ENCODE data around the gene KCNK4. TPM values are rescaled to one million over a fixed set of nuclear protein-coding genes. Genes with fewer than 3 reads are reported as not detected.
A peak's percentile ranks its signal among the peaks of the same experiment; 100 is the strongest.

KCNK4 gene
- total and polyA plus RNA-seq, 11 donors: not detected

GRCh38 chr11:64317325-64317960 lies 26.3 kb downstream of the KCNK4 start, which contains the start of gene TRMT112:
Gene TRMT112 (minus strand): TSS chr11:64317559. CDS start chr11:64317526, 33 bp downstream.
- 0 to 1% (median 1%) methylated on average over 9 to 43 of the region's 43 CpGs for WGBS, 4 donors
- intact Hi-C loops (cut with DNase I): loop anchor here in 4 of 10 donors (5.0 kb wide), 2 partner anchors 35 to 40 kb away; partner anchors contain the start of gene RPS6KA4 (in 3 of the 4)

GRCh38 chr11:64317961-64318765 lies 27.1 kb downstream of the KCNK4 start, which contains the start of gene PRDX5:
Gene PRDX5 (plus strand): TSS chr11:64318121. CDS start chr11:64318216, 95 bp downstream.
- intact Hi-C loops (cut with DNase I): loop anchor here in 7 of 10 donors (1.0 to 5.0 kb wide), 4 partner anchors 34 to 39 kb away; partner anchors contain the start of gene RPS6KA4 (in 3 of the 7)
- Histone ChIP-seq H3K9me3 (no peaks in the 10 kb centered on the region), H3K4me1 (peaks cover 0 to 43% (median 25%) of the 10 kb centered on the region in 12 donors), H3K4me3 (peak within 1 kb of the TSS; percentile 69 to 99 (median 88)), H3K27ac (peak within 1 kb of the TSS; percentile 92 to 100 (median 99)), H3K27me3 (no peaks in the 10 kb centered on the region), H3K36me3 (peaks cover 0 to 52% (median 34%) of the 10 kb centered on the region in 9 donors)
- ATAC-seq (peak; percentile 88 to 93 (median 90)), DNase-seq (peak; percentile 97 to 99 (median 98))
- 0% methylated on average over 35 to 61 of the region's 61 CpGs for WGBS, 4 donors
- TF ChIP-seq CTCF (IDR thresholded peaks at IDR 0.05): peak in 11 of 12 donors; percentile 14 to 71 (median 46)
- peak; percentile 65 to 89 for TF ChIP-seq POLR2A (IDR thresholded peaks at IDR 0.05)

More at GRCh38 chr11:64317325-64317960, 26.3 kb downstream of the KCNK4 start, which contains the start of gene TRMT112:
- ATAC-seq (peak; percentile 80 to 91 (median 86)), DNase-seq (peak; percentile 94 to 98 (median 97))
- peaks cover 0 to 48% (median 34%) of the 10 kb centered on the region in 9 donors for H3K36me3 ChIP-seq
- H3K27ac ChIP-seq: peak within 1 kb of the TSS; percentile 92 to 100 (median 99)
- peak within 1 kb of the TSS; percentile 69 to 99 (median 88) for H3K4me3 ChIP-seq
- H3K27me3 ChIP-seq: no peaks in the 10 kb centered on the region
- TF ChIP-seq CTCF (IDR thresholded peaks at IDR 0.05) (no peak), POLR2A (IDR thresholded peaks at IDR 0.05) (peak in 1 of 2 donors; percentile 70)
- H3K4me1 ChIP-seq: peaks cover 0 to 50% (median 32%) of the 10 kb centered on the region in 12 donors
- H3K9me3 ChIP-seq: no peaks in the 10 kb centered on the region

GRCh38 chr11:64318766-64319761 lies 28.0 kb downstream of the KCNK4 start:
- peaks cover 0 to 46% (median 33%) of the 10 kb centered on the region in 9 donors for H3K36me3 ChIP-seq
- intact Hi-C loops (cut with DNase I): loop anchor here in 7 of 10 donors (1.0 to 5.0 kb wide), 4 partner anchors 33 to 38 kb away; partner anchors contain the start of gene RPS6KA4 (in 3 of the 7)
- TF ChIP-seq POLR2A (IDR thresholded peaks at IDR 0.05) (no peak), CTCF (IDR thresholded peaks at IDR 0.05) (no peak)

More at GRCh38 chr11:64318766-64319761, 28.0 kb downstream of the KCNK4 start:
- Histone ChIP-seq H3K27me3 (no peaks in the 10 kb centered on the region), H3K4me3 (peak overlapping the region; percentile 69 to 99 (median 88)), H3K9me3 (no peaks in the 10 kb centered on the region), H3K4me1 (peaks cover 0 to 34% (median 19%) of the 10 kb centered on the region in 12 donors), H3K27ac (peak overlapping the region; percentile 92 to 100 (median 99))
- no peak for ATAC-seq
- 27 to 33% (median 28%) methylated on average over 15 to 19 of the region's 19 CpGs for WGBS, 4 donors
- DNase-seq: no peak
